NCI-H1694 treated with DMSO at 0.1 percent for 48 hours (cell line): ENCODE data around the gene FZD1.

Experiments used
- DNase-seq: peaks from one replicate; lab custom pipeline; 2025; lab: John Stamatoyannopoulos, UW

The FZD1 gene

GRCh38 chr7:91264924-91265681 is 870 bp downstream of the FZD1 start:
- DNase-seq = peak; percentile 28

- no peak for DNase-seq
Measured at GRCh38 chr7:91265693-91266066, 1.4 kb downstream of the FZD1 start.

GRCh38 chr7:91266067-91266688 is 1.9 kb downstream of the FZD1 start:
- DNase-seq = no peak

DNA sequence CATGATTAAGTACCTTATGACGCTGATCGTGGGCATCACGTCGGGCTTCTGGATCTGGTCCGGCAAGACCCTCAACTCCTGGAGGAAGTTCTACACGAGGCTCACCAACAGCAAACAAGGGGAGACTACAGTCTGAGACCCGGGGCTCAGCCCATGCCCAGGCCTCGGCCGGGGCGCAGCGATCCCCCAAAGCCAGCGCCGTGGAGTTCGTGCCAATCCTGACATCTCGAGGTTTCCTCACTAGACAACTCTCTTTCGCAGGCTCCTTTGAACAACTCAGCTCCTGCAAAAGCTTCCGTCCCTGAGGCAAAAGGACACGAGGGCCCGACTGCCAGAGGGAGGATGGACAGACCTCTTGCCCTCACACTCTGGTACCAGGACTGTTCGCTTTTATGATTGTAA is 2.5 kb downstream of the FZD1 start:
- no peak for DNase-seq

GRCh38 chr7:91267171-91267955 is 3.1 kb downstream of the FZD1 start:
- DNase-seq = no peak

- no peak for DNase-seq
Measured at GRCh38 chr7:91270372-91270771, 6.1 kb downstream of the FZD1 start.

DNA sequence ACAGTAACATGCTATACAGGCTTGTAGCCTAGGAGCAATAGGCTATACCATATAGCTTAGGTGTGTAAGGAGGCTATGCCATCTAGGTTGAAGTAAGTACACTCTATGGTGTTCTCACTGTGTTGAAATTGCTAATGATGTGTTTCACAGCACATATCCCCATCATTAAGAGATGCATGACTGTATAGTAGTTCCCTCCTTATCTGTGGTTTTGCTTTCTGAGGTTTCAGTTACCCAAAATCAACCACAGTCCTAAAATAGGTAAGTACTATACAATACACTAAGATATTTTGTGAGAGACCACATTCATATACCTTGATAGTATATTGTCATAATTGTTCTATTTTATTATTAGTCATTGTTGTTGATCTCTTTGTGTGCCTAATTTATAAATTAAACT is 12.7 kb downstream of the FZD1 start:
- DNase-seq = no peak

DNA sequence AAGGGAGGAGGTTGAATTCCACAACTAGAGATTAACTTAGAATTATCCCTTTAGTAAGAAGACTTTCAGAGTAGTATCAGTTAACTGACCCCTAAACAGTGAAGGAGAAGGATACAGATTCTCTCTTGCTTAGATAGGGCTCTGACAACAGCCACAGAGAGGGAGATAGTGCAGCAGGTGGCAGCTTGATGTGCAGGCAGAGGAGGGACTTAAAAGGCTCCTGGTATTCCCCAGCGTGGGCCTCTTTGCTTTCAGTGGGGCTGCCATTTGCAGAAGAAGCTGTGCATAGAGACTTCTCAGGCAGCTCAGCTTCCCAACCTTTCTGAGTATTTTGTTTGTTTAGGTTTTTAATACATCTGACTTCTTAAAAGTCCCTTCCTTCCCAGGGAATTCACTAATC is 16.0 kb downstream of the FZD1 start:
- DNase-seq = no peak

- DNase-seq = no peak
Measured at GRCh38 chr7:91280604-91281003, 16.4 kb downstream of the FZD1 start.

GRCh38 chr7:91285696-91286355 is 21.6 kb downstream of the FZD1 start:
- no peak for DNase-seq

- peak; percentile 23 for DNase-seq
Measured at GRCh38 chr7:91286432-91286831, 22.2 kb downstream of the FZD1 start.

- no peak for DNase-seq
Measured at GRCh38 chr7:91287371-91288084, 23.3 kb downstream of the FZD1 start.

- peak; percentile 32 for DNase-seq
Measured at GRCh38 chr7:91288208-91288824, 24.1 kb downstream of the FZD1 start.

DNA sequence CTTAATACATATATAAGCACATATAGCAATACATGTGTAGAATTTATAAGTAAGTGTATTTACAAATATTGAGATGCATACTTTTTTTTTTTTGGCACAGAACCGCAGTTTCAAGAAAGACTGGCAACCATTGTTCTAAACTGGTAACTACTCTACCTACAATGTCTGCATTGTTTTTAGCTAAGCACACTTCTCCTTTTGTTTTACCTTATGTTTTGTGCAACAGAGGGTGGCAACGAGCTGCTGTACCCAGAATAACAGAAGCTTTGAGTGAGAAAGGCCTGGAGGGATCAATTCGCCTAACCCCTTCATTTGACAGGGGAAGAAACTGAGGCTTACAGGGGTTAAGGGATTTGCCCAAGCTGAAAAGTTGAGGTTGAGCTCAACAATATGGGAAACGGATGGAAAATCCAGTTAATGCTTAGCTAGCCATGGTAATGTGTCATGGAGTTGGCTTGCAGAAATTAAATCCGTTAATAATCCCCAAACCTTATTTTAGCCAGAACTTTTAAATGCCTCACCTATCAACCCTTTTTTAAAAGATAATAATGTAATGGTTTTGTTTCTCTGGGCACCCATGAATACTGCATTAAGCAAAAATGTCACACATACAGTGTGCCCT is 25.5 kb downstream of the FZD1 start:
- DNase-seq = no peak

DNA sequence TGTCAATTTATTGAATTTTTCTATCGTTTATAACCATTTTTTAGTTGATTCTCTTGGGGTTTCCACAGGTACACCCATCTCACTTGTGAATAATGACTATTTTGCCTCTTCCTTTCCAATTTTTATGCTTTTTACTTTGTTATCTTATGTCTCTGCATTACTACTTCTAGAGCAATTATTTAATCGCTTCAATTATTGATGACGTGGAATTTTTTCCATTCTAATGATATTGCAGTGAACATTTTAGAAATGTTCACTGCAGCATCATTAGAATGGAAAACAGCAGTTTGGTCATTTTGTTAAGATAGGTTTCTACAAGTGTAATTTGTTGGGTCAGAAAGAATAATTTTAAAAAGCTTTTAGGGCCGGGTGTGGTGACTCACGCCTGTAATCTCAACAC is 27.1 kb downstream of the FZD1 start:
- no peak for DNase-seq

- DNase-seq = no peak
Measured at GRCh38 chr7:91291902-91292301, 27.7 kb downstream of the FZD1 start.

GRCh38 chr7:91292506-91292905 is 28.3 kb downstream of the FZD1 start:
- no peak for DNase-seq

- no peak for DNase-seq
Measured at GRCh38 chr7:91293136-91293535, 28.9 kb downstream of the FZD1 start.

- no peak for DNase-seq
Measured at GRCh38 chr7:91293840-91294239, 29.6 kb downstream of the FZD1 start.

DNA sequence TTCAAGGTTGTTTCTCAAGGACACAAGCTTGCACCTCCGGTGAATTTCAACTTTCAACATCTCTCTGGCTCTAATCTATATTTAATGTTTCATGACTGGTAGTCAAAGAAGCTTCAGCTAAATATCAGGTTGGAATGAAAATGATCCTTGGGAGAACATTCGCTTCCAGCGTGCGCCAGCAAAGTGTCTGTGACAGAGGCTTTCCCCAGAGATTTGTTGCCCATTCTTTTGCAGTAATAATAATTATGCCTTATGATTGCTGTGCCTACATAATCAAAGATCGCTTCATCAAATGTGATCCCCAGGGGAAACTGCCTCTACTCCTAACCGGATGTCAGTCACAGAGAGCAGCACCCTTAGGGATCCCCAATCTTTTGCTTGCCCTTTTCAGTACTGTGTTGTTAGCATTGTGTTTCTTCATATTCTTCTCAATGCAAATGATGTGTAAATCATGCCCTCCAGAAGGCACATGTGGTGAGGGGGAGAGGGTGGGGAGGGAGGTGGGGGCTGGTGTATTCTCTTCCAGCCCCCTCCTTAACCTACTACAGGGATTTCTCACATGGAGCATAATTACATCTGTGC is 30.5 kb downstream of the FZD1 start:
- DNase-seq = peak; percentile 87

DNA sequence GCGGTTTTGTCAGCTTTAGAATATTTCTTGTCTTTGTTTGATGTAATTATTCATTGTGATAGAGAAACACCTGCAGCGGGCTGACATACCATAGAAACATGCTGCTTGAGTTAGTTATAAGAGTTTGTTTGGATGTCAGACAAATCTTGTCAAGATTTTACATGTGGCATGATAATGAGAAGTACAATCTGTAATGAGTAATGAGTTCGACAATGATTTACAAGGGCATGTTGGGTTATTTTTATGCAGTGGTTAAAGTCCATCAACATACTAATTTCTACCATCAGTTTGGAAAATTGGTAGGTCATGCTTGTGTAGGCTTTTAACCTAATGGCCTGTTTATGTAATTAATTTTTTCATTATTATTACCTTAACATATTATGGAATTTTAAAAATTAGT is 31.3 kb downstream of the FZD1 start:
- no peak for DNase-seq
